GM10266 (cell line): ENCODE data around the gene KRTAP9-1.
"Not testable (repeated sequence)": the region's sequence is repeated elsewhere in the genome, so short reads cannot be mapped to it uniquely, and the experiment has no call there.

Source experiments
- DNase-seq: peaks from one replicate; pipeline ENCODE4 v3.0.0; 2012; ENCODE audit errors: extremely low spot score
- TF ChIP-seq, protein P1 (sequence below): IDR thresholded peaks from 2 replicates; pipeline ENCODE4 v1.5.1; 2012; ENCODE audit warnings: mild to moderate bottlenecking, low read depth; ENCODE audit not compliant: control insufficient read depth, insufficient read depth; ENCODE audit errors: missing control alignments

Gene KRTAP9-1

DNA sequence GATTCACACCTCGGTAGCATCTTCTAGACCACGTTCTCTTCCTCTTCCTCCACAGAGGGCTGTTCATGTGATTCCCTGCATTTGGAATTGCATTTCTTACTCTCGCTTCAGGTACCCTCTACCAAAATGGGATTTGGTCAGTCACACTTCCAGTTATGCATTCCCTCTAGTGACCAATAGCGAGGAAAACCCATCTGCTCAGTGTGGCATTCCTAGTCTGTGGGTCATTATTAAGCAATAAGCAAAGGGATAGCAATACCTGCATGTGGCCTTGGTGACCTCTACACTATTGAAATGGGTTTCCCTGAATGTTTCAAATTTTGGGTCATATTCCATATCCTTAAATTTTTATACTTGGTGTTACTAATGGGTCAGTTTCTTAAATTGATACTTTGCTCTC lies 39.7 kb upstream of the KRTAP9-1 start:
- TF ChIP-seq, protein P1, sequence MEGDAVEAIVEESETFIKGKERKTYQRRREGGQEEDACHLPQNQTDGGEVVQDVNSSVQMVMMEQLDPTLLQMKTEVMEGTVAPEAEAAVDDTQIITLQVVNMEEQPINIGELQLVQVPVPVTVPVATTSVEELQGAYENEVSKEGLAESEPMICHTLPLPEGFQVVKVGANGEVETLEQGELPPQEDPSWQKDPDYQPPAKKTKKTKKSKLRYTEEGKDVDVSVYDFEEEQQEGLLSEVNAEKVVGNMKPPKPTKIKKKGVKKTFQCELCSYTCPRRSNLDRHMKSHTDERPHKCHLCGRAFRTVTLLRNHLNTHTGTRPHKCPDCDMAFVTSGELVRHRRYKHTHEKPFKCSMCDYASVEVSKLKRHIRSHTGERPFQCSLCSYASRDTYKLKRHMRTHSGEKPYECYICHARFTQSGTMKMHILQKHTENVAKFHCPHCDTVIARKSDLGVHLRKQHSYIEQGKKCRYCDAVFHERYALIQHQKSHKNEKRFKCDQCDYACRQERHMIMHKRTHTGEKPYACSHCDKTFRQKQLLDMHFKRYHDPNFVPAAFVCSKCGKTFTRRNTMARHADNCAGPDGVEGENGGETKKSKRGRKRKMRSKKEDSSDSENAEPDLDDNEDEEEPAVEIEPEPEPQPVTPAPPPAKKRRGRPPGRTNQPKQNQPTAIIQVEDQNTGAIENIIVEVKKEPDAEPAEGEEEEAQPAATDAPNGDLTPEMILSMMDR = no peak
- no peak for DNase-seq

GRCh38 chr17:41151525-41151924 lies 38.2 kb upstream of the KRTAP9-1 start:
- TF ChIP-seq, protein P1 = no peak
- no peak for DNase-seq

DNA sequence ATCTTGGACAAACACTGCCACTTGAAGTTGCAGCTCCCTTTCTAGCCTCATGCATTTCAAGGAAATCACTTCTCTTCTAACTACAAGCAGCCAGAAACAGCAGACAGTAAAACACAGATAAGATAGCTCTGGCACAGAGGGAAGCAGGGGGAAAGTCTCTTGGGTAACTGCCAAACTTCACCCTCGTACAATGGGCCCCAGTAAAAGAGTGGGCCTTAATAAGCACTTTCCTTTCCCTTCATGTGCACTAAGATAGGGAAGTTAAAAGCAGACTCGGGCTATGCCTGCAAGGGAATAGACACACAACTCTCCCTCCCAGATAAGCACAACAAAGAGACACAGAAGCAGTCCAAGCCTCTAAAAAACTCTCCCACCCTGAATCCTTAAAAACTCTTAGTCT lies 35.8 kb upstream of the KRTAP9-1 start:
- TF ChIP-seq, protein P1 = no peak
- no peak for DNase-seq

- not testable (repeated sequence) for DNase-seq
Measured at GRCh38 chr17:41160190-41160589, 29.5 kb upstream of the KRTAP9-1 start.

DNA sequence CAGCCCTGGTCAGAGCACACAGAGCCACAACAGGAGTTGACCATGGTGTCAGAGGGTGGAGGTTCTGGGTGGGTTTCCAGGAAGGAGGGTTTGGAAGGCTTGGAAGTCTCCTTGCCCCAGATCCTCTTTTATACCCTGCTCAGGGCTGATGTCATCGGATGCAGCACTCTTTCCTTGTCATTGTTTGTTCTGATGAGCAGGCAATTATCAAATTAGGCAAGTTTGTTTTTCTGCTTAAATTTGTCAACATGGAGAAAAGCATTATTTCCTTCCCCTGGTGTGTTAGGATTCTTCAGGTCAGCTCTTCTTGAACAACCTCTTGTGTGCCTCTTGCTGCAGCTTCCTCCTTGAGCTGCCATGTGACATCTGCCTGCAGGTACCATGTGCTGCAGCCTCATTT lies 29.0 kb upstream of the KRTAP9-1 start, which contains the start of gene KRTAP4-4:
KRTAP4-4 (minus strand) TSS at position 101 of the 400 bp plus-strand sequence; CDS start at position 44, 57 bp downstream.
- TF ChIP-seq, protein P1 = no peak
- DNase-seq = no peak

- TF ChIP-seq, protein P1 = no peak
Measured at GRCh38 chr17:41163828-41164227, 25.9 kb upstream of the KRTAP9-1 start.

DNA sequence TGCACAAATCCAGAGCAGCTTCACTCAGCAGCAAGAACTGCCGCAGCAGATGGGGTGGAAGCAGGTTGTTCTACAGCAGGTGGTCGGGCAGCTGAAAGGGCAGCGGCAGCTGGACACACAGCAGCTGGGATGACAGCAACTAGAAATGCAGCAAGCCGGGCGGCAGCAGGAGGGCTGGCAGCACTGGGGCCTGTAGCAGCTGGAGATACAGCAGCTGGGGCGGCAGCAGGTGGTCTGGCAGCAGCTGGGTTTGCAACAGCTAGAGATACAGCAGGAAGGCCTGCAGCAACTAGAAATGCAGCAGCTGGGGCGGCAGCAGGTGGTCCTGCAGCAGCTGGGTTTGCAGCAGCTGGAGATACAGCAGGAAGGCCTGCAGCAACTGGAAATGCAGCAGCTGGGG lies 22.1 kb upstream of the KRTAP9-1 start:
- TF ChIP-seq, protein P1 = no peak
- DNase-seq = no peak

More at GRCh38 chr17:41163828-41164227, 25.9 kb upstream of the KRTAP9-1 start:
- DNase-seq = no peak

DNA sequence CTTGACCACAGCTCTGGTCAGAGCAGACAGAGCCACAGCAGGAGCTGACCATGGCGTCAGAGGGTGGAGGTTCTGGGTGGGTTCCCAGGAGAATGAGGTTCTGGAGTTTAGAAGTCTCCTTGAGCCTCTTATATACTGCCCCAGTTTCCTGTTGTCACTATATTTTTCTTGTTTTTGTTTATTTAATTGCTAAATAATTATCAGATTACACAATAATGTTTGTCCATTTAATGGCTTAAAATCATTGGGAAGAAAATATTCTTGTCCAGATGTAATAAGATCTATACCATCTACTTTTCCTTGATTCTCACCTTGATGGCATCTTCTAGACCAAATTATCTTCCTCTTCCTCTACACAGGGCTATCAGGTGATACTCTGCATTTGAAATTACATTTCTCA lies 21.6 kb upstream of the KRTAP9-1 start, which contains the start of gene KRTAP4-3:
KRTAP4-3 (minus strand) TSS at position 101 of the 400 bp plus-strand sequence; CDS start at position 52, 49 bp downstream.
- no peak for DNase-seq
- TF ChIP-seq, protein P1 = no peak
